ENCODE measurements around the gene TENM3.

DNA sequence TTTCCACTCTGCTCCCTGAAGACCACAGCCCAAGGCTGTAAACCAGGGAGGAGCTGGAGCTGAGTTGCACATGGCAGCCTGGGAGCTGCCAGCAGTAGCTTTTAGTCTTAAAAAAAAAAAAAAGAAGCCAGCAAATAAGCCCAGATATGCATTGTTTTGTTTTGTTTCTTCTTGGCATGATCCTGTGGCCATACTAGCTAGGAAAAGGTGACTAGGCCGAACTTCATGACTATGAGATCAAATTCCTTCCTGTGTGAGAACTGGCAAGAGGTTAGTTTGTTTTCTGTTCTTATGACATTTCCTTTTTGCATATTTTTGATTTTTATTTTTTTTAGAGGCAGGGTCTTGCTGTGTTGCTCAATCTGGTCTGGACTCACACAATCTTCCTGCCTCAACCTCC lies 350.7 kb downstream of the TENM3 start:
- TF ChIP-seq, protein P1, sequence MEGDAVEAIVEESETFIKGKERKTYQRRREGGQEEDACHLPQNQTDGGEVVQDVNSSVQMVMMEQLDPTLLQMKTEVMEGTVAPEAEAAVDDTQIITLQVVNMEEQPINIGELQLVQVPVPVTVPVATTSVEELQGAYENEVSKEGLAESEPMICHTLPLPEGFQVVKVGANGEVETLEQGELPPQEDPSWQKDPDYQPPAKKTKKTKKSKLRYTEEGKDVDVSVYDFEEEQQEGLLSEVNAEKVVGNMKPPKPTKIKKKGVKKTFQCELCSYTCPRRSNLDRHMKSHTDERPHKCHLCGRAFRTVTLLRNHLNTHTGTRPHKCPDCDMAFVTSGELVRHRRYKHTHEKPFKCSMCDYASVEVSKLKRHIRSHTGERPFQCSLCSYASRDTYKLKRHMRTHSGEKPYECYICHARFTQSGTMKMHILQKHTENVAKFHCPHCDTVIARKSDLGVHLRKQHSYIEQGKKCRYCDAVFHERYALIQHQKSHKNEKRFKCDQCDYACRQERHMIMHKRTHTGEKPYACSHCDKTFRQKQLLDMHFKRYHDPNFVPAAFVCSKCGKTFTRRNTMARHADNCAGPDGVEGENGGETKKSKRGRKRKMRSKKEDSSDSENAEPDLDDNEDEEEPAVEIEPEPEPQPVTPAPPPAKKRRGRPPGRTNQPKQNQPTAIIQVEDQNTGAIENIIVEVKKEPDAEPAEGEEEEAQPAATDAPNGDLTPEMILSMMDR (IDR thresholded peaks at IDR 0.05): no peak
- no peak for TF ChIP-seq POLR2AphosphoS5 (IDR thresholded peaks at IDR 0.05)
